Endothelial cell of umbilical vein (primary cell): ENCODE results near the gene RP2. TPM values are rescaled to one million over a fixed set of nuclear protein-coding genes. Genes with fewer than 3 reads are reported as not detected.

Source experiments
- BruUV-seq: library from RNA; stranded (reverse); fragments of 400-500 nt; replicated peaks from 2 replicates; lab custom pipeline; 2021; lab: Mats Ljungman, UMichigan
- CTCF ChIA-PET: fragments of 300-600, 350-600 bp; sonication (Branson Sonifier 250); formaldehyde crosslinking; loops from one replicate; lab custom pipeline; 2021; ENCODE audit warnings: antibody characterized with exemption, inconsistent platforms; lab: Charles Lee
- POLR2A ChIA-PET: fragments of 300-600, 350-600 bp; sonication (Branson Sonifier 250); formaldehyde crosslinking; loops from one replicate; lab custom pipeline; 2021; ENCODE audit warnings: antibody characterized with exemption, inconsistent platforms; lab: Charles Lee
- DNase-seq: peaks from one replicate; pipeline ENCODE4 v3.0.0-alpha.2; 2011; ENCODE audit warnings: low read depth, low spot score
- FAIRE-seq: peaks from 2 replicates; lab custom pipeline; 2011; peaks lifted over from hg19 to GRCh38; lab: Jason Lieb, UNC
- H2AFZ ChIP-seq: 2 replicates; pipeline ENCODE4 v1.6.0; 2012; ENCODE audit warnings: low read depth, low read length, control low read depth, inconsistent platforms
- H3K27ac ChIP-seq: 2 replicates; pipeline ENCODE4 v1.5.1; 2011; ENCODE audit warnings: low read depth, mild to moderate bottlenecking, control low read depth, low read length, moderate library complexity; ENCODE audit not compliant: insufficient read depth
- H3K27me3 ChIP-seq, 2 experiments: 2 replicates each; pipeline versions ENCODE4 v1.6.0 to v1.6.1; 2011; ENCODE audit warnings: low read length in 2 of 2, mixed read lengths in 1 of 2; ENCODE audit not compliant: control insufficient read depth in 2 of 2, insufficient read depth in 2 of 2
- H3K36me3 ChIP-seq, 2 experiments: 2 replicates in 1 of 2; 3 replicates in 1 of 2; pipeline ENCODE4 v1.5.1; 2011; ENCODE audit warnings: low read length in 2 of 2, mild to moderate bottlenecking in 1 of 2, moderate library complexity in 1 of 2; ENCODE audit not compliant: control insufficient read depth in 2 of 2, insufficient read depth in 2 of 2; ENCODE audit errors: extremely low read depth in 1 of 2
- H3K4me1 ChIP-seq: 3 replicates; pipeline ENCODE4 v1.5.1; 2011; ENCODE audit warnings: mild to moderate bottlenecking, low read length; ENCODE audit not compliant: control insufficient read depth, insufficient read depth; ENCODE audit errors: extremely low read depth
- H3K4me2 ChIP-seq: 2 replicates; pipeline ENCODE4 v1.6.1; 2011; ENCODE audit warnings: low read length, control low read depth, mixed read lengths; ENCODE audit not compliant: insufficient read depth
- H3K4me3 ChIP-seq, 3 experiments: fragments of 200-600 bp in 1 of 3; sonication (generic), shearing (Covaris generic) in 1 of 3; replicated peaks in 1 of 3; 2 replicates each; pipeline ENCODE4 v1.5.1; 2011 to 2016; ENCODE audit warnings: control low read depth in 3 of 3, low read length in 3 of 3, mild to moderate bottlenecking in 2 of 3, inconsistent platforms in 1 of 3, low read depth in 1 of 3, moderate library complexity in 1 of 3; ENCODE audit not compliant: insufficient read depth in 1 of 3
- H3K79me2 ChIP-seq: 2 replicates; pipeline ENCODE4 v1.6.0; 2012; ENCODE audit warnings: low read length, inconsistent platforms; ENCODE audit not compliant: control insufficient read depth, insufficient read depth
- H3K9ac ChIP-seq: replicated peaks from 2 replicates; pipeline ENCODE3; 2011; ENCODE audit warnings: low read length, control low read depth; ENCODE audit not compliant: insufficient read depth; ENCODE audit errors: extremely low read depth
- H3K9me1 ChIP-seq: replicated peaks from 3 replicates; pipeline ENCODE4 v1.6.0; 2011; ENCODE audit warnings: mild to moderate bottlenecking, low read length; ENCODE audit not compliant: control insufficient read depth, insufficient read depth; ENCODE audit errors: extremely low read depth
- H3K9me3 ChIP-seq: replicated peaks from 2 replicates; pipeline ENCODE4 v1.5.1; 2012; ENCODE audit warnings: low read length, inconsistent platforms; ENCODE audit not compliant: control insufficient read depth, insufficient read depth
- H4K20me1 ChIP-seq: replicated peaks from 2 replicates; pipeline ENCODE3; 2011; ENCODE audit warnings: mild to moderate bottlenecking, low read length; ENCODE audit not compliant: control insufficient read depth, insufficient read depth; ENCODE audit errors: extremely low read depth
- CTCF ChIP-seq, 2 donors: IDR thresholded peaks; 1 replicate in 1 of 2; 2 replicates in 1 of 2; pipeline ENCODE4 v1.5.1; 2011; ENCODE audit warnings: low read length in 2 of 2, mild to moderate bottlenecking in 2 of 2, moderate library complexity in 2 of 2, control low read depth in 1 of 2, inconsistent platforms in 1 of 2, low read depth in 1 of 2; ENCODE audit not compliant: insufficient read depth in 1 of 2; ENCODE audit errors: extremely low read depth in 1 of 2
- FOS ChIP-seq: IDR thresholded peaks from 2 replicates; pipeline ENCODE4 v1.6.1; 2011; ENCODE audit warnings: mild to moderate bottlenecking, low read length, moderate library complexity, borderline replicate concordance; ENCODE audit not compliant: insufficient read depth
- GATA2 ChIP-seq: IDR thresholded peaks from 2 replicates; pipeline ENCODE4 v1.7.0; 2011; ENCODE audit warnings: low read depth, mild to moderate bottlenecking, moderate library complexity, mixed read lengths, low read length; ENCODE audit not compliant: insufficient read length, insufficient read depth
- POLR2A ChIP-seq: IDR thresholded peaks from 2 replicates; pipeline ENCODE4 v1.6.1; 2012; ENCODE audit warnings: low read depth, mild to moderate bottlenecking, control low read depth, low read length
- dilution Hi-C: fragments of 300-500 bp; cut with MboI; formaldehyde crosslinking; loops from one replicate; pipeline ENCODE4 v1.15.0; 2019; ENCODE audit warnings: low sequenced_read_pairs; ENCODE audit not compliant: extremely low pct_ligation_motif_present
- intact Hi-C: fragments of 100-400 bp; cut with micrococcal nuclease; formaldehyde crosslinking; loops from one replicate; pipeline ENCODE4 v1.10.0; 2022
- polyA plus RNA-seq, 4 experiments: library from polyadenylated mRNA; depleted of rRNA in 3 of 4; stranded (reverse) in 3 of 4; unstranded in 1 of 4; fragments of >200 nt; gene quantifications; 2 replicates each; pipeline versions ENCODE4 v1.2.1 to v1.2.3, GENCODE V29; 2011 to 2012; ENCODE audit warnings: missing spikeins in 1 of 4
- total RNA-seq: library from RNA; stranded (reverse); gene quantifications from 2 replicates; pipeline ENCODE4 v1.2.3, GENCODE V29; 2021

Gene RP2
- total and polyA plus RNA-seq, 2 donors (not counting 3 experiments of a cell fraction or from before 2014, with no cell fraction given): 7.4 to 20.5 TPM

GRCh38 chrX:46912603-46913491, 76.0 kb downstream of the RP2 start:
- no TSS peak for BruUV-seq

More at GRCh38 chrX:46912603-46913491, 76.0 kb downstream of the RP2 start:
- FAIRE-seq: no peak
- peaks cover 31% of the 10 kb centered on the region for H3K79me2 ChIP-seq
- DNase-seq: peak; percentile 40
- intact Hi-C loops: loop anchor here (1.0 to 2.0 kb wide), 3 partner anchors 9 to 154 kb away; partner anchors contain the start of gene SLC9A7
- peaks cover 11% of the 10 kb centered on the region for H3K4me1 ChIP-seq
- H3K9ac ChIP-seq: peak overlapping the region; percentile 75
- peak overlapping the region; percentile 76 for H3K4me2 ChIP-seq
- no peaks in the 10 kb centered on the region for H3K27me3 ChIP-seq
- POLR2A ChIA-PET: no interaction called here
- CTCF ChIA-PET: interaction anchor here (0.6 to 3.6 kb wide), 15 partner anchors 9 to 181 kb away, joined by 3 to 17 read pairs (median 3); partner anchors contain the start of gene RP2
- no peaks in the 10 kb centered on the region for H4K20me1 ChIP-seq
- H3K27ac ChIP-seq: peak overlapping the region; percentile 45
- H2AFZ ChIP-seq: peak overlapping the region; percentile 59
- H3K9me3 ChIP-seq: no peaks in the 10 kb centered on the region
- no peaks in the 10 kb centered on the region for H3K36me3 ChIP-seq
- peak overlapping the region; percentile 72 to 79 (median 75) for H3K4me3 ChIP-seq
- no peaks in the 10 kb centered on the region for H3K9me1 ChIP-seq
- TF ChIP-seq FOS (no peak), GATA2 (no peak), CTCF (IDR thresholded peaks at IDR 0.05; ENCODE audit: extremely low read depth in 1 of 2, insufficient read depth in 1 of 2, low read depth in 1 of 2, low read length in 2 of 2) (peak; percentile 37 to 60), POLR2A (no peak)
- dilution Hi-C loops: no loop called here
